Body of pancreas (tissue), 4 donors: ENCODE data around the gene SLC5A9.

Experiments
- POLR2A ChIP-seq, 3 donors: fragments of 450-650 bp; IDR thresholded peaks; one replicate each; pipeline ENCODE4 v1.6.1; 2016; ENCODE audit warnings: antibody characterized with exemption in 3 of 3, mild to moderate bottlenecking in 2 of 3
- TF ChIP-seq, protein P1 (sequence below), 7 experiments: fragments of 450-650 bp in 4 of 7; fragments of 200-600 bp in 3 of 7; sonication (generic) in 3 of 7; IDR thresholded peaks; one replicate each; pipeline ENCODE4 v1.5.1; 2016 to 2019; ENCODE audit warnings: antibody characterized with exemption in 7 of 7

DNA sequence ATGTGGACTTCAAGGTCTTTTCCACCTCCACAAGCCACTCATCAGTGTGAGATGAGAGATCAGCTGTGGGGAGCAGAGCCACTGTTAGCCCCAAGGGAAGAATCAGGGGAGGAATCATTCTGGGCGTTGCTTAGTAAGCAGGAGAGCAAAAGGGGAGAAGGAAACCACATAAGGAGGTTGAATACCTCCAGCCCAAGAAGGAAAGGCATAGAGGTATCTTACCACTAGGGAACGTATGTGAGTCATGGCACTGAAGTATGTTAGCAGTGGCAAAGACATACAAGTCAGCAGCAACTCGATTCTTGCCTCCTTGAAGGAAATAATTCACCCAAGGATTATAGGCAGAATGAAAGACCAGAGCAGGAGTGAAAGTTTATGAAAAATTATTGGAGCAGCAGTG is 31.6 kb upstream of the SLC5A9 start:
- TF ChIP-seq, protein P1, sequence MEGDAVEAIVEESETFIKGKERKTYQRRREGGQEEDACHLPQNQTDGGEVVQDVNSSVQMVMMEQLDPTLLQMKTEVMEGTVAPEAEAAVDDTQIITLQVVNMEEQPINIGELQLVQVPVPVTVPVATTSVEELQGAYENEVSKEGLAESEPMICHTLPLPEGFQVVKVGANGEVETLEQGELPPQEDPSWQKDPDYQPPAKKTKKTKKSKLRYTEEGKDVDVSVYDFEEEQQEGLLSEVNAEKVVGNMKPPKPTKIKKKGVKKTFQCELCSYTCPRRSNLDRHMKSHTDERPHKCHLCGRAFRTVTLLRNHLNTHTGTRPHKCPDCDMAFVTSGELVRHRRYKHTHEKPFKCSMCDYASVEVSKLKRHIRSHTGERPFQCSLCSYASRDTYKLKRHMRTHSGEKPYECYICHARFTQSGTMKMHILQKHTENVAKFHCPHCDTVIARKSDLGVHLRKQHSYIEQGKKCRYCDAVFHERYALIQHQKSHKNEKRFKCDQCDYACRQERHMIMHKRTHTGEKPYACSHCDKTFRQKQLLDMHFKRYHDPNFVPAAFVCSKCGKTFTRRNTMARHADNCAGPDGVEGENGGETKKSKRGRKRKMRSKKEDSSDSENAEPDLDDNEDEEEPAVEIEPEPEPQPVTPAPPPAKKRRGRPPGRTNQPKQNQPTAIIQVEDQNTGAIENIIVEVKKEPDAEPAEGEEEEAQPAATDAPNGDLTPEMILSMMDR (IDR thresholded peaks at IDR 0.05) = no peak
- no peak for TF ChIP-seq POLR2A (IDR thresholded peaks at IDR 0.05)
